ENCODE results near the gene NPB.

The NPB gene

GRCh38 chr17:81902653-81903414 lies 796 bp downstream of the NPB start:
- H3K4me3 ChIP-seq (ENCODE audit: low read length in 2 of 2): peak overlapping the region in 1 of 2 donors; percentile 55
- no peak overlapping the region for H3K9ac ChIP-seq (ENCODE audit: low read length in 2 of 2)
- H3K9me3 ChIP-seq (ENCODE audit: control insufficient read depth in 2 of 2, low read length in 2 of 2): no peaks in the 10 kb centered on the region
- H3K27ac ChIP-seq (ENCODE audit: low read length): no peak overlapping the region
- peaks cover 12% of the 10 kb centered on the region for H3K4me1 ChIP-seq (ENCODE audit: control insufficient read depth, insufficient read depth, low read length)
- H3K36me3 ChIP-seq (ENCODE audit: control insufficient read depth in 2 of 2, insufficient read depth in 2 of 2, low read length in 2 of 2): peaks cover 7 to 19% of the 10 kb centered on the region in 2 donors
- peaks cover 5 to 19% of the 10 kb centered on the region in 2 donors for H3K27me3 ChIP-seq (ENCODE audit: control insufficient read depth in 1 of 2, insufficient read depth in 2 of 2, low read length in 2 of 2)

DNA sequence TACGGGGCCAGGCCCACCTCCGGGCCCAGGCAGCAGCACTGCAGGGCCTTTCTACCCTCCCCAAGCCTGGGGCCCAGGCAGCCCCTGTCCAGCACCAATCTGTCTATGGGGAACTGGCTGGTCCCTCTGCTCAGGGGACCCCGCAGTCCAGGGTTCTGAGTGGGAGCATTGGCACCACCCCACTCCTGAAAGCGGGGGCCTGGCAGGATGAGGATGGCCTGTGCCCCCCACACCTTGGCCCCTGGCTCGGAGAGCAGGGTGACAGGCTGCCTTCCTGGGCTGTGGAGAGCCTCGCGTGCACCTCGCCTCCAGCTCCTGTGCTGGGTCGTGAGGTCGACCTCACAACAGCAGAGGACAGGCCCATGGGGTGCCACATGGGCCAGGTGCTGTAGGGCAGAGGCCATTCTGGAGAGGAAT lies 1.4 kb downstream of the NPB start:
- H3K9ac ChIP-seq (ENCODE audit: low read length in 2 of 2): no peak overlapping the region
- H3K27ac ChIP-seq (ENCODE audit: low read length): no peak overlapping the region
- peaks cover 5 to 19% of the 10 kb centered on the region in 2 donors for H3K27me3 ChIP-seq (ENCODE audit: control insufficient read depth in 1 of 2, insufficient read depth in 2 of 2, low read length in 2 of 2)
- H3K4me1 ChIP-seq (ENCODE audit: control insufficient read depth, insufficient read depth, low read length): peaks cover 12% of the 10 kb centered on the region
- H3K4me3 ChIP-seq (ENCODE audit: low read length in 2 of 2): no peak overlapping the region
- peaks cover 4 to 13% of the 10 kb centered on the region in 2 donors for H3K36me3 ChIP-seq (ENCODE audit: control insufficient read depth in 2 of 2, insufficient read depth in 2 of 2, low read length in 2 of 2)
- no peaks in the 10 kb centered on the region for H3K9me3 ChIP-seq (ENCODE audit: control insufficient read depth in 2 of 2, low read length in 2 of 2)

GRCh38 chr17:81903896-81904599 lies 2.0 kb downstream of the NPB start:
- H3K9me3 ChIP-seq (ENCODE audit: control insufficient read depth in 2 of 2, low read length in 2 of 2): no peaks in the 10 kb centered on the region
- no peak overlapping the region for H3K9ac ChIP-seq (ENCODE audit: low read length in 2 of 2)
- no peak overlapping the region for H3K27ac ChIP-seq (ENCODE audit: low read length)
- peaks cover 12% of the 10 kb centered on the region for H3K4me1 ChIP-seq (ENCODE audit: control insufficient read depth, insufficient read depth, low read length)
- H3K4me3 ChIP-seq (ENCODE audit: low read length in 2 of 2): no peak overlapping the region
- peaks cover 5 to 19% of the 10 kb centered on the region in 2 donors for H3K27me3 ChIP-seq (ENCODE audit: control insufficient read depth in 1 of 2, insufficient read depth in 2 of 2, low read length in 2 of 2)
- H3K36me3 ChIP-seq (ENCODE audit: control insufficient read depth in 2 of 2, insufficient read depth in 2 of 2, low read length in 2 of 2): peaks cover 3 to 11% of the 10 kb centered on the region in 2 donors

- H3K36me3 ChIP-seq (ENCODE audit: control insufficient read depth in 2 of 2, insufficient read depth in 2 of 2, low read length in 2 of 2): peaks cover 0 to 8% of the 10 kb centered on the region in 2 donors
- no peak overlapping the region for H3K9ac ChIP-seq (ENCODE audit: low read length in 2 of 2)
- peaks cover 5 to 19% of the 10 kb centered on the region in 2 donors for H3K27me3 ChIP-seq (ENCODE audit: control insufficient read depth in 1 of 2, insufficient read depth in 2 of 2, low read length in 2 of 2)
- H3K9me3 ChIP-seq (ENCODE audit: control insufficient read depth in 2 of 2, low read length in 2 of 2): no peaks in the 10 kb centered on the region
- H3K27ac ChIP-seq (ENCODE audit: low read length): no peak overlapping the region
- H3K4me1 ChIP-seq (ENCODE audit: control insufficient read depth, insufficient read depth, low read length): peaks cover 12% of the 10 kb centered on the region
- no peak overlapping the region for H3K4me3 ChIP-seq (ENCODE audit: low read length in 2 of 2)
Observed at GRCh38 chr17:81904600-81905423, 2.8 kb downstream of the NPB start.

GRCh38 chr17:81905424-81905875 lies 3.4 kb downstream of the NPB start:
- peaks cover 5 to 19% of the 10 kb centered on the region in 2 donors for H3K27me3 ChIP-seq (ENCODE audit: control insufficient read depth in 1 of 2, insufficient read depth in 2 of 2, low read length in 2 of 2)
- no peaks in the 10 kb centered on the region for H3K9me3 ChIP-seq (ENCODE audit: control insufficient read depth in 2 of 2, low read length in 2 of 2)
- no peak overlapping the region for H3K27ac ChIP-seq (ENCODE audit: low read length)
- no peak overlapping the region for H3K9ac ChIP-seq (ENCODE audit: low read length in 2 of 2)
- H3K36me3 ChIP-seq (ENCODE audit: control insufficient read depth in 2 of 2, insufficient read depth in 2 of 2, low read length in 2 of 2): peaks cover 0 to 1% of the 10 kb centered on the region in 2 donors
- H3K4me3 ChIP-seq (ENCODE audit: low read length in 2 of 2): no peak overlapping the region
- peaks cover 19% of the 10 kb centered on the region for H3K4me1 ChIP-seq (ENCODE audit: control insufficient read depth, insufficient read depth, low read length)

DNA sequence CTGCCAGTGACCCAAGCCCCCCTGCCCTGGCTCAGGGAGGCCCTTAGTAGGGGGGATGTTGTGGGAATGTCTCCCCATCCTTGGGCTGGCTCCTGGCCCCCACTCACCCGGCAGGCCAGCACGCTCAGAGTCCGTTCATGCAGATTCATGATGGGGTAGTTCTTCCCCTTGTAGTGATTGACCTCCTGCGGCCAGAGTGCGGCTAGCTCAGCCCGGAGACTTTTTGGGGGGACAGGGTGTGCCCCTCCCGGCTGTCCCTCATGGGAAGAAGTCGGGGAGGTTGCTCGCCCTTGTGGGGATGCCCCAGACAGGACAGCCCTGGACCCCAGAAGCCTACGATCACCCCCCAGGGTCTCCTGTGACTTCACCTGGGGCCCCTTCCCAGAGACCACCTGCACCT lies 4.0 kb downstream of the NPB start:
- Histone ChIP-seq H3K36me3 (ENCODE audit: control insufficient read depth in 2 of 2, insufficient read depth in 2 of 2, low read length in 2 of 2) (no peaks in the 10 kb centered on the region), H3K4me1 (ENCODE audit: control insufficient read depth, insufficient read depth, low read length) (peaks cover 24% of the 10 kb centered on the region)

GRCh38 chr17:81906476-81907218 lies 4.6 kb downstream of the NPB start:
- Histone ChIP-seq H3K4me3 (ENCODE audit: low read length in 2 of 2) (no peak overlapping the region), H3K36me3 (ENCODE audit: control insufficient read depth in 2 of 2, insufficient read depth in 2 of 2, low read length in 2 of 2) (no peaks in the 10 kb centered on the region), H3K27ac (ENCODE audit: low read length) (no peak overlapping the region), H3K9me3 (ENCODE audit: control insufficient read depth in 2 of 2, low read length in 2 of 2) (no peaks in the 10 kb centered on the region), H3K4me1 (ENCODE audit: control insufficient read depth, insufficient read depth, low read length) (peaks cover 23% of the 10 kb centered on the region), H3K9ac (ENCODE audit: low read length in 2 of 2) (no peak overlapping the region), H3K27me3 (ENCODE audit: control insufficient read depth in 1 of 2, insufficient read depth in 2 of 2, low read length in 2 of 2) (peaks cover 0 to 13% of the 10 kb centered on the region in 2 donors)

More for the DNA sequence above, 4.0 kb downstream of the NPB start:
- Histone ChIP-seq H3K9me3 (ENCODE audit: control insufficient read depth in 2 of 2, low read length in 2 of 2) (no peaks in the 10 kb centered on the region), H3K27me3 (ENCODE audit: control insufficient read depth in 1 of 2, insufficient read depth in 2 of 2, low read length in 2 of 2) (peaks cover 4 to 19% of the 10 kb centered on the region in 2 donors), H3K9ac (ENCODE audit: low read length in 2 of 2) (no peak overlapping the region), H3K4me3 (ENCODE audit: low read length in 2 of 2) (no peak overlapping the region), H3K27ac (ENCODE audit: low read length) (no peak overlapping the region)

DNA sequence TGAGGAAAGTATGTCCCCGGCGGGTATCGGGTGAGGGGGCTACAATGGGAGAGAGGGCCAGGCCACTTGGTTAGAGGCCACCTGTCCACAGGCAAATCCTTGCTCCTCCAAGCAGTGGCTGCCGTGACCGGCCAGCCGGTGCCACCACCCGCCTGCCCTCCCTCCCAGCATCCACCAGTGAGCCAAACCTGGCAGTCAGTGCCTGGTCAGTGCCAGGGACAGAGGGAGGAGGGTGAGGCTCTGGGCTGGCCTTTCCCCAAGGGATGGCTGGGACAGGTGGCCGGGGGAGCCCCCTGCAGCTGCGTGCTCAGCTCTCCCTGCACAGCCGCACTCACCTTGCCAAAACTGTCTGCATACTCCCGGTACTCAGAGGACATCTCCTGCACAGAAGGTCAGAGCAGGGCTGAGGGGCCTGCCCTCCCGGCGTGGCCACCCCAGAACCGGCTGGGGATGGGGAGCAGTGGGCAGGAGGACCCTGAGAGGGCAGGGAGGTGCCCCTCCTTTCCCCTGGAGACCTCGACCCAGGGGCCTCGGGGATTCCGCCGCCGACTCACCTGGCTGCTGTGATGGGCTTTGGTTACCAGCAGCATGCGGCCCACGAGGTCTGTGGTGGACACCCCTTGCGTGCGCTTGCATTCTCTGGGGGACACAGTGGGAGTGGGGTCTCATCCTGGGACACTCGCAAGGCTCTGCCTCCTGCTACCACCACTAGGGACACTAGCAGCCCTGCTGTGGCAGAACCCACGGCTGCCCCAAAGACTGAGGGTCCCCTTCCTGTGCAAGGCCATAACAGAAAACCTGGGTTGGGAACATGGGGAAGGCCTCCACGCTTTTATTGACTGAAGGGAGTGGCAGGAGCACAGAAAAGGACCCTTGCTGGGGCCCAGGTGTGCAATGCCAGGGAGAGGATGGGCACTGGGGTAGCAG lies 5.4 kb downstream of the NPB start:
- peaks cover 19% of the 10 kb centered on the region for H3K4me1 ChIP-seq (ENCODE audit: control insufficient read depth, insufficient read depth, low read length)
- no peak overlapping the region for H3K27ac ChIP-seq (ENCODE audit: low read length)
- no peaks in the 10 kb centered on the region for H3K36me3 ChIP-seq (ENCODE audit: control insufficient read depth in 2 of 2, insufficient read depth in 2 of 2, low read length in 2 of 2)
- H3K27me3 ChIP-seq (ENCODE audit: control insufficient read depth in 1 of 2, insufficient read depth in 2 of 2, low read length in 2 of 2): peaks cover 0 to 5% of the 10 kb centered on the region in 2 donors
- no peaks in the 10 kb centered on the region for H3K9me3 ChIP-seq (ENCODE audit: control insufficient read depth in 2 of 2, low read length in 2 of 2)
- H3K4me3 ChIP-seq (ENCODE audit: low read length in 2 of 2): no peak overlapping the region
- no peak overlapping the region for H3K9ac ChIP-seq (ENCODE audit: low read length in 2 of 2)

DNA sequence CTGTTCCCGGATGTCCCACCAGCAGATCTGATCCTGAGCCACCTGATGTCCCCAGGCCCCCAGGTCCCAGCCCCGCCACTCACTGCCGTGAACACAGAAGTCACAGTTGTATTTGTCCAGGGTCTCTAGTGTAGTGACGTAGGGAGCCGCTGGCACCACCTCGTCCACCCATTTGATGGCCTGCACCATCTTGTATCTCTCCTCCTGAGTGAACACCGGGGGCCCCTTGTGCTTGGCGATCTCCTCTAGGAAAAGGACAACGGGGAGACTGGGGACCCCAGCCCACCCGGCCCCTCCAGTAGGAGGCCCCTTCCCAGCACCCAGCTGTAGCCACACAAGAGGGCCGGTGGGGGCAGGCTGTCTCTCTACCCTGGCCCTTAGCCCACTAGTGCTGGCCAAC lies 6.8 kb downstream of the NPB start:
- Histone ChIP-seq H3K4me1 (ENCODE audit: control insufficient read depth, insufficient read depth, low read length) (peaks cover 16% of the 10 kb centered on the region), H3K9me3 (ENCODE audit: control insufficient read depth in 2 of 2, low read length in 2 of 2) (no peaks in the 10 kb centered on the region), H3K27ac (ENCODE audit: low read length) (no peak overlapping the region), H3K27me3 (ENCODE audit: control insufficient read depth in 1 of 2, insufficient read depth in 2 of 2, low read length in 2 of 2) (no peaks in the 10 kb centered on the region), H3K36me3 (ENCODE audit: control insufficient read depth in 2 of 2, insufficient read depth in 2 of 2, low read length in 2 of 2) (peaks cover 2 to 9% of the 10 kb centered on the region in 2 donors), H3K4me3 (ENCODE audit: low read length in 2 of 2) (no peak overlapping the region), H3K9ac (ENCODE audit: low read length in 2 of 2) (no peak overlapping the region)

All from stomach smooth muscle (tissue), 2 donors.